Measurements from ENCODE around the gene AAR2.
A peak's percentile ranks its signal among the peaks of the same experiment; 100 is the strongest.

Gene AAR2

GRCh38 chr20:36235892-36236785, at the start of gene AAR2:
AAR2 (plus strand) TSS chr20:36236478; CDS start chr20:36239869, 3,391 bp downstream.
- peak; percentile 65 for DNase-seq

DNA sequence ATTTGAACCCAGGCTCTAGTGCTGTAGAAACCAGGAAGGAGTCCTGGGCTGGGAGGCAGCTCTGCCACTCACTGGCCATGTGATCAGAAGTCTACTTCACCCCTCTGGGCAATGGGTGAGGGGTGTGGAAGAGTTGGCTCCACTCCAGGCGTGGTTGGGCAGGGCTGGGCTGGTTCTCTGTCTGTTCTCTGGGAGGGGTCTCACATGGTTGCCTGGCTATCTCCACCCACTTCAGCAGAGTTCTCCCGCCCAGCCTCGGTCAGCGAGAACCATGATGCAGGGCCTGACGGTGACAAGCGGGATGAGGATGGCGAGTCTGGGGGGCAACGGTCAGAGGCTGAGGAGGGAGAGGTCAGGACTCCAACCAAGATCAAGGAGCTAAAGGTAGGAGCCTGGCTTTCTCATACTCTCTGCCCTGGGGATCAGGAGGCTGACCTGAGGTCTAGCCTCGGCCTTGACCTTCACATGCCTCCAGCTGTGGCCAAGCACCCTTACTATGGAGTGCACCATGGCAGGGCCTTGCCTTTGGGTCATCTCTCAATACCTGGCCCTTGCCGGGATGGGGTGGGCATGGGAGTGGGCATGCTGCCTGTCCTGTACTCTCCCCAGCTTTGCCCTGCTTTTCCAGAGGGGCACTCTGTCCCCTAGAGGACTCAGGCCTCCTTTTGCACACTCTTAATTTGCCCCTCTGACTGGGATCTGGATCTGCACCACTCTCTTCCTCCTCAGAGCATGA, 42.1 kb upstream of the AAR2 start:
- DNase-seq, result no peak

DNA sequence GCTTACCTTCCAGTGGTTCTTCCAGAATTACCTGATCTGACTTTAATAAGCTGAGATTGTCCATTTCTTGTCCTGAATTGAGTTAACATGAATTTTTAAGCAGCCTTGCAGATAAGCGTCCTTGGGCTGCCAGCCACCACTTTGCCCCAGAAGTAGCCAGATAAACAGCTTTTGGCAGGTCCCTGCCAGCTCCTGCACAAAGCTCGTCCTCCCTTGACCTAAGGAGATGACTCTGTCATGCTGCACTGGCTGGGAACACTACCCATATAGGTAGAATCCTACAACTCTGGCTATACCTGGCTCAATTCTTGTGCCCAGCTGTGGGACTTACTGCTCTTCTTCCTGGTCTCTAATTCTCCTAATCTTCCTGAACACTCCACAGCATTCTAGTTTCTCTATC, 39.6 kb upstream of the AAR2 start:
- no peak for DNase-seq

GRCh38 chr20:36197271-36197670, 39.0 kb upstream of the AAR2 start:
- DNase-seq, result no peak

DNA sequence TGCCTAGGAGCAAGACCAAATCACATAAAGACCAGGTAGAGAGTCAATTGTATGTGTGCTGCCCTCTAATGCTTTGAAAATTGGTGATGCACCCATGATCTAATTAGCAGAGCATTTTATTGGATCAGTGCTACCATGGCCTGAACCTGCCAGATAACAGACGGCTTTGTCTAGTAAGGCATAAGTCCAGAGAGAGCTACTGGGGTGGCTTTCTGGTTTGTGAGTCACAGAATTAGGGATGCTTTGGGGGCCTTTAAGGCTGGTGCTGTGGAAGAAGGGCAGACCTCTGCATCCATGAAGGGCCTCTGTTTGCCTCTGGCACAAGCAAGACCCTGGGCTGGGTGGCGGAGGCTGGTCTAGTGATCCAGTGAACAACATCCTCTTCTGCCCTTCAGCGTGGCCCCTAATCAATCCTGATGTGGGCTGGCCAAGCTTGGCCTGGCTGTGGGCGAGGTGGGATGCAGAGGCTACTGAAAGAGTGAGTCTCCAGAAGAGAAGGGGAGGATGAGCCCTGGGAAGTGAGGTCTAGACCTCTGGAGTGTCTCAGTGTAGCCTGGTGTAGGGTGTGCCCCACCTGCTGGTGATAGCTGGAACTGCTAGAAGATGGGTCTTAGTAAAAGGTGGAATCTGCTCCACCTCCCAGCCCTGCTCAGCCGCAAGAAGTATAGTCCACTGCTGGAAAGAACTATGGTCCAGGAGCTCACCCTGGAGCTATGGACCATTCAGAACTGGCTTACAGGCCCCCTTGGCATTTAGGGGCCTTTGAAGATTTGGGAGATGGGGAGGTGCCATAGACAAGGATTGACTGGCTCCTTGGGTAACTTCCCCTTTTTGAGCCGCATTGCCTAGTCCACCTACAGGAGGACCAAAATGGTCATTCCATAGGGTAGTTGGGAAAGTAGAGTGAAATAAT, 36.7 kb upstream of the AAR2 start:
- peak; percentile 47 for DNase-seq

DNA sequence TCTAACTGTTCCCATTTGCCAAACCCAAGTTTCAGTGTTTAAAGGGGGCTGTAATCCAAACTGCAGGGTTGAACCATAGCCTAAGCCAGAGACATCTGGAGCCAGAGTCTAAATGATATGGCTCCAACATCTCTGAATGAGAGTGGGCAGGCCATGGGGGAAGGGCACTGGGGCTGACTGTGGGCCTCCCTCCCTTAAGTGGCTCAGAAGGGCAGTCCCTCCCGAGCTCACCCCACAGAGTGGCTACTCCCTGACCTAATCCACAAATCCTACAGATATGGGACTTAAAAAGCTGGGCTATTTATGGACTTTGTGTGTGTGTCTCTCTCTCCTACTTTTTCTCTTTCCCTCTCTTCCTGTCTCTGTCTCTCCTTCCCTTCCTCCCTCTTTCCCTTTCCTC, 35.8 kb upstream of the AAR2 start:
- DNase-seq, result no peak

DNA sequence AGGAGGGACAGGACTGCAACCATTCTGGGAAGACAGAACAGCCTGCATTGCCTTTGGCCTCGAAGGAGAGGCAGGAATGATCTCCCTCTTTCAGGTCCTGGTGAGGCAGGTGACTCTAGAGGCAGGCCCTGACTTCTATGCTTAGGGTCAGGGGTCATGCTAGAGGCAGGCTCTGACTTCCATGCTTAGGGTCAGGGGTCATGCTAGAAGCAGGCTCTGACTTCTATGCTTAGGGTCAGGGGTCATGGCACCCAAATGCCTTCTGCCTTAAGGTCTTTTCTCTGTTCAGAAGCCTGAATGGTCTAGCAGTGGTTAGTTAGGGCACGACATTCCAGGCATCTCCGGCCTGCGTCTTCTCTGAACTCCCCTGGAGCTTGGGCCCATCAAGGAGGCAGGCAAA, 35.1 kb upstream of the AAR2 start:
- no peak for DNase-seq

DNA sequence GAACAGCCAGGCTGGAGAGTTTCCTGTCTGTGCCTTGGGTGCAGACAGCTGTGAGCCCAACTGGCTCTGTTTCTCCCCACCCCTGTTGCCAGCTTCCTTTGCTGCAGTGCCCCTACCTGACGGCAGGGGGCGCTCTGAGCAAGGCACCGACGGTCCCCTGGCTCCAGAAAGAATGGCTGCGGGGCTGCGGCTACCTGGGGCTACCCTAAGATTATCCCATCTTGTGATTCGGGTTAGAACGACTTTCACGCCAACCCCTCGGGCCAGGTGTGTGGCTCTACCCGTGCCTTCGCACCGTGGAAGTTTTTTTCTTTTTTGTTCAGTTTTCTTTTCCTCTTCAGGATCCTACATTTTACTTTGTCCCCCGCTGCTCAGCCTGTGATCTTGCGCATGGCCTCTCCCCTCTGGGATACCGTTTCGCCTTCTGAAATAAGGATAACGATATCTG, 33.4 kb upstream of the AAR2 start:
- peak; percentile 31 for DNase-seq

DNA sequence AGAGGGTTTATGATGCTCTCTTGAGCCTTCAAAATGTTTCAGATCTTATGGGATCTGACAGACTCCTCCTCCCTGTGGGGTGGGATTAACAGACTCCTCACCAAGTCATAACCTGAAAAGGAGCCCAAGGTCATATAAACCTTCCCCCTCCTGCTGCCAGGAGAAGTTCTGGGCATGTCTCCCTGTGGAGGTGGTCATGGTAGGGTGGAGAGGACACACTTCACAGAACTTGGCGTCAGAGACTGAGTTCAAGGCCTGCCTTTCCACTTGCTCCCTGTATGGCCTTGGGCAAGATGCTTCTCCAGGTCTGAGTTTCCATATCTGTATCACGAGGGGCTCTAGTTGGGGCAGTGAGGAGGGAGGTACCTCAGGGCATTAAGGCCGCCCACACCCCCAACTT, 32.4 kb upstream of the AAR2 start:
- no peak for DNase-seq

DNA sequence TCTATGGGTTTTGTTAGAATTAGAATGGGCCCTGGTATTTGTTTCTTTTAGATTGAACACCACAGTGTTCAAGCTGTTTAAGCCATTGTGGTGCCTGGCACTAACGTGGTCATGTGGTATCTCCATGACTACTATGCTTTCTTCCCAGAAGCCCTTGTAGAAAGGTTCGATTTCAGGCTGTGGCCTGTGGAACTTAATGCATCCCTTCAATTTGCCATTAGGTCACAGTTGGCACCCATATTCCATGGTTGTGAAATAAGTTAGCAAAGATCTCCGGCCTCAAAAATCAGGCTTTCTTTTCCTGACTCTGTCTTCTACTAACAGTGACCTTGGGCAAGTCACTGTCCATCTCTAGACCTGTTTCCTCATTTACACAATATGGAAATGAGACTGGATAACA, 31.3 kb upstream of the AAR2 start:
- DNase-seq, result no peak

- DNase-seq, result no peak
Measured at GRCh38 chr20:36206068-36206467, 30.2 kb upstream of the AAR2 start.

- no peak for DNase-seq
Measured at GRCh38 chr20:36206641-36207040, 29.6 kb upstream of the AAR2 start.

DNA sequence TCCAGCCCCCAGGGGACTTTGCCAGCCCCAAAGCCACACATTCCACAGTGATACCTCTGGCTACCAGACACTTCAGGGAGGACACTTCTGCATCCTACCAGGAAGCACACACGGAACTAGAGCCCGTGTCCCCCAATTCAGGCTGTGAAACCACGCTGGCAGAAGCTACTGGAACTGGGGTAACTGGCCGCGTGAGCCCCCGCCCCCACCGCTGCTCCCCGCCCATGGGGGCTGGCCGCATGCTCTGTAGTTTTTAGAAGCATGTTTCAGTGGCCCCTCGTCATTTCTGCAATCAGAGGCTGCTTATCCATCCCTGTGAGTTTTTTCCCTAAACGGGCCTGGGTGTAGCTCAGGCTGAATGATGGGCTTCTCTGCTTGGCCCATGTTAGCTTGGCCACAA, 28.7 kb upstream of the AAR2 start:
- DNase-seq, result no peak

- no peak for DNase-seq
Measured at GRCh38 chr20:36208257-36208656, 28.0 kb upstream of the AAR2 start.

DNA sequence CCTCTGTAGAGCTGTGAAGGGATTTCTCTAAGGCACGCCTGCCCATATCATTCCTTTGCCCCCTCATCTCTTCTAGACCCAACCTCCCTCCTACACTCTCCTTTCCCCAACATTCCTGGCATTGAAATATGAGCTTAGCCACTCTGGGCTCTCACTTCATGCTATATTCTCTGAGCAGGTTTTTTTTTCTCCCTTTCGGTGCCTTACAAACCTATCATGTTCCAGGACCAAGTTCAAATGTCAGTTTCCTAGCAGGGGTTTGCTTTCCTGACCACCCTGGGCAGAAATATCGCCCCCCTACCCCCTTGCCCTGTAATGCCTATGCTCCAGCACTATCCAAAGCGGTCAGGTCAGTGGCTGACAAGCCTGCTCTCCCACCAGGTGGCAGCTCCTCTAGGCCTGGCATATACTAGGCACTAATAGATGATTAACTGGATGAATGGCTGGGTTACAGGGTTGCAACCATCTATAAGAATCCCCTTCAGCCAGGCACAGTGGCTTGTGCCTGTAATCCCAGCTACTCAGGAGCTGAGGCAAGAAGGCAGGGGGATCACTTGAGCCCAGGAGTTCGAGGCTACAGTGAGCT, 25.7 kb upstream of the AAR2 start:
- DNase-seq, result no peak

DNA sequence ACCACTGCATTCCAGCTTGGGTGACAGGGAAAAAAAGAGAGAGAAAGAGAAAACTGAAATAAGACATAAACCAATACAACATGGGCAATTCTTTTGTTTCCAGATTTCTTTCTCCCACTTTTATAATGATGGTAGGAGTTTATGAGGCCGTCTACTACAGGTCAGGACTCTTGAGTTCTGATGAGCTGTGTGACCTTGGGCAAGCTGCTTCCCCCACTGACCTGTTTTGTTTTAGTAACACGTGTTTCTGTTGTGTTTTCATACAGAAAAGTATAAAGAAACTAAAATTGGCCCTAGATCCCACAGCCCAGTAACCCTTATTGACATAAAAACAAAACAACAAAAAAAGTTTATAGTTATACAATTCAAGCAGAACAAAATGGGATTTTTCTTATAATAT, 22.9 kb upstream of the AAR2 start:
- no peak for DNase-seq

DNA sequence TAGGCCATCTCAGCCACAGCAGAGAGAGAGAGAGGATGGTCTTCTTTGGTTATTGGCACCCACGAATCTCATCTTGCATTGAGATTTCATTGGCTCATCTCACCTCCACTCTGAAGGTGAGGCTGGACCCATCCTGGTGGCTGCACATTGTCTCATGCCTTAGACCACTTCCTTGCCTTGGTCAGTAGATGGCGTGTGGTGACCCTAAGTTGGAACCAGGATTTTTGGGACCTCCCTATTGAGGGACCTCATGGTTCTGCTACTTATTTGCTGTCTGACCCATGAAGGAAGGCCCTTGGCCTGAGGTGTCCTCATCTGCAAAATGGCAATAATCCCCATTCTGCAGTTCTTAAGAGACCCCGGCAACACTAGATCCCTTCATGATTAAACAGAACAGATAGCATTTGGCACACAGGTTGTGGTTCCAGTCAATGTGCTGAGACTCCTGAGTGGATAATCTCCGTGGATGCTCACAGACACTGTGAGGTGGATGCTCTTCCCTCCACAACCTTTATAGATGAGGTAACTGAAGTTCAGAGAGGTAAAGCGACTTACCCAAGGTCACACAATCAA, 21.5 kb upstream of the AAR2 start:
- no peak for DNase-seq

GRCh38 chr20:36215778-36216177, 20.5 kb upstream of the AAR2 start:
- no peak for DNase-seq

- no peak for DNase-seq
Measured at GRCh38 chr20:36216314-36217025, 19.8 kb upstream of the AAR2 start.

DNA sequence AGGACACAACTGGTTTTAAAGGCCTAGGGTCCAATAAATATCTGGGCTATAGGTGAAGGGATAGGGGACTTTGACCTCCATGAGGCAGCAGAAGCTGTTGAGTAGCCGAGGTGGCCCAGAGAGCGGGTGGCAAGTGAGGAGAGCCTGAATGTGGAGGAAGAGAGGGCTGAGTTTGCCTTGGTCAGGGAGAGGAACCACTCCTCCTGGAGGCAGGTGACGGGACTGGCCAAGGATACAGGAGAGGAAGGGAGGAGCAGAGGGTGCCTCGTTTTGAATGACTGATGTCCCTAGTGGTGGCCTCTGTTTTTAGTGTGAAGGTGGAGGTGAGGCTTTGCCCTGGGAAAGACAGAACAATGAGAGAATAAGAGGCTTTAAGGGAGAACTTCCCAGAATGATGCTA, 19.1 kb upstream of the AAR2 start:
- DNase-seq, result no peak

DNA sequence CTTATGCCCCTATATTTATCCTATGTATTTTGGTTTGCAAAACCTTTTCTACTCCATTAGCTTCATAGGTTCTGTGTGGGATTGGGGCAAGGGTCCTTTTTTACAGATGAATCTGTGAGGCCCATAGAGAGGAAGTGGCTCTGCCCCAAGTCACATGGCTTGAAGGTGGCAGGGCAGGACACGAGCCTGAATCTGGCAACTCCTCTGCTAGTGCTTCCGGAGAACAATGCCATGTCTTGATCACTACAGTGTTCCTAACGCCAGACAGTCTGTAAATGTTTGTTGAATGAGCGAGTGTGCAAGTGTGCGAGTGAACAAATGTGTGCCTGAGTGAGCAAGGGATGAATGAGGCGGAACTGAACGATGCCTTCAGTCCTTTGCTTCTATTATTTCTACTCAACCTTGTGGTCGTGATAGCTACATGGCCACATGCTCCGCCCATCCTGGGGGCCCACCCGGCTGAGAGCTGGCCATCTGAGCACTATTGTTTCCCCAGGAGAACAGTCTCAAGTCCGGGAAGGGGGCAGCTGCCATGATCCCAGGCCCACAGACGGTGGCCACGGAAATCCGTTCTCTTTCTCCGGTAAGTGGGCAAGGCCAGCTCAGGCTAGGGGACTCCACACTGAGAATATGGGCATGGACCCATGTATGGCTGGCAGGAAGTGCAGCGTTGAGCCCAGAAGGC, 17.8 kb upstream of the AAR2 start:
- DNase-seq, result no peak

Data from NCI-H2029 treated with DMSO at 0.1 percent for 48 hours (cell line).